ENCODE data around the gene ALDOB. TPM values are rescaled to one million over a fixed set of nuclear protein-coding genes. Genes with fewer than 3 reads are reported as not detected.

ALDOB gene
- total RNA-seq, 4 donors from 2014 or later, result not detected

- H3K4me3 ChIP-seq (replicated peaks in 1 of 3), result no peak overlapping the region
- no peak for DNase-seq
- TF ChIP-seq POLR2A (IDR thresholded peaks at IDR 0.05) (no peak), CTCF (IDR thresholded peaks at IDR 0.05) (no peak)
- no peaks in the 10 kb centered on the region for H3K4me1 ChIP-seq
- intact Hi-C loops (cut with DNase I), result no loop called here
- no peaks in the 10 kb centered on the region for H3K9me3 ChIP-seq
- whole genome bisulfite sequencing, 2 donors, result 64 to 69% methylated on average over 3 of the region's 3 CpGs
- no peaks in the 10 kb centered on the region for H3K27me3 ChIP-seq
- no peak overlapping the region for H3K27ac ChIP-seq
- no peaks in the 10 kb centered on the region for H3K36me3 ChIP-seq
These were observed 5.2 kb upstream of the ALDOB start for GRCh38 chr9:101440714-101441230.

GRCh38 chr9:101438523-101438922, 2.9 kb upstream of the ALDOB start:
- no peaks in the 10 kb centered on the region for H3K36me3 ChIP-seq
- no peaks in the 10 kb centered on the region for H3K4me1 ChIP-seq
- no peak overlapping the region for H3K27ac ChIP-seq
- intact Hi-C loops (cut with DNase I), result no loop called here
- no peak for TF ChIP-seq POLR2A (IDR thresholded peaks at IDR 0.05)
- TF ChIP-seq CTCF (IDR thresholded peaks at IDR 0.05), result no peak
- H3K9me3 ChIP-seq, result no peaks in the 10 kb centered on the region
- WGBS, 2 donors, result 86 to 87% methylated on average over 3 of the region's 3 CpGs
- H3K27me3 ChIP-seq, result no peaks in the 10 kb centered on the region
- no peak overlapping the region for H3K4me3 ChIP-seq (replicated peaks in 1 of 3)
- DNase-seq, result no peak

- 58 to 62% methylated on average over 2 of the region's 2 CpGs for WGBS, 2 donors
- DNase-seq, result no peak
- intact Hi-C loops (cut with DNase I), result no loop called here
These were observed 2.2 kb upstream of the ALDOB start for GRCh38 chr9:101437806-101438232.

GRCh38 chr9:101434998-101435397, 576 bp downstream of the ALDOB start:
- TF ChIP-seq CTCF (IDR thresholded peaks at IDR 0.05) (no peak), POLR2A (IDR thresholded peaks at IDR 0.05) (no peak)
- no peak for DNase-seq
- H3K4me3 ChIP-seq (replicated peaks in 1 of 3), result no peak overlapping the region
- no peaks in the 10 kb centered on the region for H3K27me3 ChIP-seq
- intact Hi-C loops (cut with DNase I), result no loop called here
- 68 to 74% methylated on average over 3 of the region's 3 CpGs for WGBS, 2 donors
- H3K27ac ChIP-seq, result no peak overlapping the region
- no peaks in the 10 kb centered on the region for H3K36me3 ChIP-seq
- H3K4me1 ChIP-seq, result no peaks in the 10 kb centered on the region
- no peaks in the 10 kb centered on the region for H3K9me3 ChIP-seq

More at GRCh38 chr9:101437806-101438232, 2.2 kb upstream of the ALDOB start:
- no peak for TF ChIP-seq CTCF (IDR thresholded peaks at IDR 0.05)
- TF ChIP-seq POLR2A (IDR thresholded peaks at IDR 0.05), result no peak
- H3K4me1 ChIP-seq, result no peaks in the 10 kb centered on the region
- H3K27ac ChIP-seq, result no peak overlapping the region
- no peaks in the 10 kb centered on the region for H3K27me3 ChIP-seq
- no peaks in the 10 kb centered on the region for H3K9me3 ChIP-seq
- no peaks in the 10 kb centered on the region for H3K36me3 ChIP-seq
- no peak overlapping the region for H3K4me3 ChIP-seq (replicated peaks in 1 of 3)

GRCh38 chr9:101433229-101433628, 2.3 kb downstream of the ALDOB start:
- no peak for DNase-seq
- no peaks in the 10 kb centered on the region for H3K4me1 ChIP-seq
- no peaks in the 10 kb centered on the region for H3K36me3 ChIP-seq
- TF ChIP-seq POLR2A (IDR thresholded peaks at IDR 0.05), result no peak
- TF ChIP-seq CTCF (IDR thresholded peaks at IDR 0.05), result no peak
- no peak overlapping the region for H3K27ac ChIP-seq
- intact Hi-C loops (cut with DNase I), result no loop called here
- no peaks in the 10 kb centered on the region for H3K9me3 ChIP-seq
- H3K4me3 ChIP-seq (replicated peaks in 1 of 3), result no peak overlapping the region
- 79 to 80% methylated on average over 3 of the region's 3 CpGs for WGBS, 2 donors
- no peaks in the 10 kb centered on the region for H3K27me3 ChIP-seq
